Inflammatory macrophage treated with lipopolysaccharide for 4 hours (primary cell): ENCODE measurements around the gene MUC3A.
"Not testable (repeated sequence)": the region's sequence is repeated elsewhere in the genome, so short reads cannot be mapped to it uniquely, and the experiment has no call there.

Experiments
- DNase-seq: peaks from one replicate; pipeline ENCODE4 v3.0.0-alpha.2; 2020

Gene MUC3A

GRCh38 chr7:100978300-100978699 lies 29.0 kb downstream of the MUC3A start:
- no peak for DNase-seq

DNA sequence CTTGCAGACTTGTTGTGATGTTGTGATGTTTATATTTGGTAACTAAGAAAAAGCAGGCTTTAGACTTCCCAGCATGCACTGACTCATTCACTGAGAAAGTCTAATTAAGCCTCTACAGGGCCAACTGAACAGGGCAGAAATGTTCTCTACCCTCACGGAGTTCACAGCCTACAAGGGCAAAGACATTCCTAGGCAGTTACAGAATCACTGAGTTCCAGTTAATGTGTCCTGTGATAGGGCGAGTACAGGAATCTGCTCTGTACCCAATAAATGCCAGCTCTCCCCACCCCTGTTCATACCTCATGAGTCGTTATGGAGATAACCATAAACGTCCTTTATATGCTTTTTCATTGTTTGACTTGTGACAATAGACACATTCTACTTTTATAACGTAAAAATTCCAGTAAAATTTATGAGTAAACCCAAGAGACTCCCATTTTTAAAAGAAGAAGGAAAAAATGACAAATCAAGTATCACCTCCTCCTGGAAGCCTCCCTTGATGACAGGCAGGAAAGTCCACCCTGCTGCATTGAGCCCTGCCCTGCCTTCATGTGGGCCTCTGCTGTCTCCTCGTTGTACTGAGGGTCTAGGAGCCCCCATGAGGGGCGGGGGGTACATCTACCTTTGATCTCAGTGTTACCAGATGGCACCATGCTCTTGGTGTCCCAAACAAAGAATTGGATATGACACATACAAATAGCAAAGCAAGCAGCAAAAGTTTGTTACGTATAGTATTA lies 34.3 kb downstream of the MUC3A start:
- no peak for DNase-seq

DNA sequence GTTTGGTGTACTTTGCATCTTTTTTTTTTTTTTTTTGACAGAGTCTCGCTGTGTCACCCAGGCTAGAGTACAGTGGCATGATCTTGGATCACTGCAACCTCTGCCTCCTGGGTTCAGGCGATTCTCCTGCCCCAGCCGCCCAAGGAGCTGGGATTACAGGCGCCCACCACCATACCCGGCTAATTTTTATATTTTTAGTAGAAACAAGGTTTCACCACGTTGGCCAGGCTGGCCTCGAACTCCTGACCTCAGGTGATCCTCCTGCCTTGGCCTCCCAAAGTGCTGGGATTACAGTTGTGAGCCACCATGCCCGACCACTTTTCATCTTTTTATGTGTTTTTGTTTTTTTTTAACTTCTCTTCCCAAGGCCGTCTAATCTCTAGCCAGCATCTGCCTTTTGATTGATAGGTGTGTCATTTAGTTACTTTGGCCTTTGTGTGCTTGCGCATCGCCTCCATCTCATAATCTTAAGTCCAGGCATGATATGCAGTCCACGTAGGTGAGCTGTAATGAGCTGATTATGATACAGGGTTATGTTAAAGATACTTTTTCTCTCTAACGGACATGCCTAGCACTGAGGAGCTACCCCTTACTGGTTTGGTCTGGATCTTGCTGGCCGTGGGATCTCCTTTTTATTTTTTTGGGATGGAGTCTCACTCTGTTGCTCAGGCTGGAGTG lies 35.0 kb downstream of the MUC3A start:
- not testable (repeated sequence) for DNase-seq

- DNase-seq = not testable (repeated sequence)
These were observed 35.9 kb downstream of the MUC3A start for GRCh38 chr7:100985033-100985797.

- no peak for DNase-seq
These were observed 42.3 kb downstream of the MUC3A start for GRCh38 chr7:100991631-100992030.

GRCh38 chr7:100992280-100992679 lies 42.9 kb downstream of the MUC3A start:
- not testable (repeated sequence) for DNase-seq

- DNase-seq = not testable (repeated sequence)
These were observed 45.3 kb downstream of the MUC3A start for GRCh38 chr7:100994671-100995070.

DNA sequence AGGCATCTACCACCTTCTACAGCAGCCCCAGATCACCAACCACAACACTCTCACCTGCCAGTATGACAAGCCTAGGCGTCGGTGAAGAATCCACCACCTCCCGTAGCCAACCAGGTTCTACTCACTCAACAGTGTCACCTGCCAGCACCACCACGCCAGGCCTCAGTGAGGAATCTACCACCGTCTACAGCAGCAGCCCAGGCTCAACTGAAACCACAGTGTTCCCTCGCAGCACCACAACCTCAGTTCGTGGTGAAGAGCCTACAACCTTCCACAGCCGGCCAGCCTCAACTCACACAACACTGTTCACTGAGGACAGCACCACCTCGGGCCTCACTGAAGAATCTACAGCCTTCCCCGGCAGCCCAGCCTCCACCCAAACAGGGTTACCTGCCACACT lies 49.2 kb downstream of the MUC3A start:
- DNase-seq = not testable (repeated sequence)

DNA sequence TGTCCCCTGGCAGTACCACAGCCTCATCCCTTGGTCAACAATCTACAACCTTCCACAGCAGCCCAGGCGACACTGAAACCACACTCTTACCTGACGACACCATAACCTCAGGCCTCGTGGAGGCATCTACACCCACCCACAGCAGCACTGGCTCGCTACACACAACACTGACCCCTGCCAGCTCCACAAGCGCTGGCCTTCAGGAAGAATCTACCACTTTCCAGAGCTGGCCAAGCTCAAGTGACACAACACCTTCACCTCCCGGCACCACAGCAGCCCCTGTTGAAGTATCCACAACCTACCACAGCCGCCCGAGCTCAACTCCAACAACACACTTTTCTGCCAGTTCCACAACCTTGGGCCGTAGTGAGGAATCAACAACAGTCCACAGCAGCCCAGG lies 50.0 kb downstream of the MUC3A start:
- not testable (repeated sequence) for DNase-seq

DNA sequence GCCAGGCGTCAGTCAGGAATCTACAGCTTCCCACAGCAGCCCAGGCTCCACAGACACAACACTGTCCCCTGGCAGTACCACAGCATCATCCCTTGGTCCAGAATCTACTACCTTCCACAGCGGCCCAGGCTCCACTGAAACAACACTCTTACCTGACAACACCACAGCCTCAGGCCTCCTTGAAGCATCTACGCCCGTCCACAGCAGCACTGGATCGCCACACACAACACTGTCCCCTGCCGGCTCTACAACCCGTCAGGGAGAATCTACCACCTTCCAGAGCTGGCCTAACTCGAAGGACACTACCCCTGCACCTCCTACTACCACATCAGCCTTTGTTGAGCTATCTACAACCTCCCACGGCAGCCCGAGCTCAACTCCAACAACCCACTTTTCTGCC lies 50.7 kb downstream of the MUC3A start:
- not testable (repeated sequence) for DNase-seq

- not testable (repeated sequence) for DNase-seq
These were observed 53.0 kb downstream of the MUC3A start for GRCh38 chr7:101002333-101002732.

- not testable (repeated sequence) for DNase-seq
These were observed 58.0 kb downstream of the MUC3A start for GRCh38 chr7:101007361-101007760.

DNA sequence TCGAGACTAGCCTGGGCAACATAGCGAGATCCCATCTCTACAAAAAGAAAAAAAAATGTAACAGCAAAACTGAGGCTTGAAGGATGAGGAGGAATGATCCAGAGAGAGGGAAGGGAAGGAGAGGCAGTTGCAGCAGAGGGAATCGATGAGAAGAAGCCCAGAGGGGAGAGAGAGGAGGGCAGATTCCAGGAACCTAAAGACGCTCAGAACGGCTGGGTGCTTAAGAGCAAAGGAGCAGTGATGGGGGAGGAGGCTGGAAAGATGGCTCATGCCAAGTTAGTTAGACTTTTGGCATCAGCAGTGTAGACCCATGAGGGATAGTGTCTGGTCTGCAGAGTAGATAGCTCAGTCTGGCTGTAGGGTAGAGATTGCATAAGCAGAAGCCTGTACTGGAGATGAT lies 60.3 kb downstream of the MUC3A start:
- DNase-seq = no peak

DNA sequence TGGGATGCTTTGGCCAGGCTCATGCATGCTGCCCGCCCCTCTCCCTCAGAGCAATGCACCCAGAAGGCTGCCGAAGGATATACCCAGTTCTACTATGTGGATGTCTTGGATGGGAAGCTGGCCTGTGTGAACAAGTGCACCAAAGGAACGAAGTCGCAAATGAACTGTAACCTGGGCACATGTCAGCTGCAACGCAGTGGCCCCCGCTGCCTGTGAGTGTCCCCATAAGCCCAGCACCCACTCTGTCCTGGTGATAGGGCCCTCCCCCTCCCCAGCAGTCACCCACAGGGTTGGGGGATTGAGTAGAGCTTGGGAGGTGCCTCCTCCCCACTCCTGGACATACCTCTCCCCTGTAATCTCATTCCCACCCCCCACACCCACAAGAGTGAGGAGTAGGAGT lies 63.6 kb downstream of the MUC3A start:
- DNase-seq = no peak

DNA sequence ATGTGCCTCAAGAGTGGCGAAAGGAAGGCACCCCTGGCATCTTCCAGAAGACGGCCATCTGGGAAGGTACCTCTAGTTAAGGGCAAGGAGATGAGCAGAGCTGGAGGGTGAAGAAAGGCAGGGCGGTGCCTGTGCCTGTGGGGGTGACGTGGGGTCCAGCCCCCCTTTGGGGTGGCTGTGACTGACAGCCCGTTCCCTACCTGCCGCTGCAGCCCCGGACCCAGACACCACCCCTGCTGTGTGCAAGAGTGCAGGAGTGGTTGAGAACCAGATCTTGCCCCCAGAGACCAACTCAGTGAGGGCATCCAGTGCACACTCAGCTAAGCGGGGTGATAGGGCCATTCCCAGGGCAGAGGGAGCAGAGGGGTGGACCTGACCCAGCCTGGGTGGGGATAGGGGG lies 66.3 kb downstream of the MUC3A start:
- DNase-seq = no peak

- peak; percentile 91 for DNase-seq
These were observed 67.9 kb downstream of the MUC3A start for GRCh38 chr7:101017064-101017777.
